NCI-H187 treated with DMSO at 0.1 percent for 48 hours (cell line): Measurements from ENCODE around the gene ZNF157.

Source experiments
- DNase-seq: peaks from one replicate; lab custom pipeline; 2025; lab: John Stamatoyannopoulos, UW

The ZNF157 gene

GRCh38 chrX:47446971-47447370 lies 76.6 kb downstream of the ZNF157 start:
- no peak for DNase-seq

- no peak for DNase-seq
These were observed 77.2 kb downstream of the ZNF157 start for GRCh38 chrX:47447607-47448006.

- DNase-seq = no peak
These were observed 77.9 kb downstream of the ZNF157 start for GRCh38 chrX:47448165-47448806.

GRCh38 chrX:47452112-47452511 lies 81.7 kb downstream of the ZNF157 start:
- DNase-seq = no peak

DNA sequence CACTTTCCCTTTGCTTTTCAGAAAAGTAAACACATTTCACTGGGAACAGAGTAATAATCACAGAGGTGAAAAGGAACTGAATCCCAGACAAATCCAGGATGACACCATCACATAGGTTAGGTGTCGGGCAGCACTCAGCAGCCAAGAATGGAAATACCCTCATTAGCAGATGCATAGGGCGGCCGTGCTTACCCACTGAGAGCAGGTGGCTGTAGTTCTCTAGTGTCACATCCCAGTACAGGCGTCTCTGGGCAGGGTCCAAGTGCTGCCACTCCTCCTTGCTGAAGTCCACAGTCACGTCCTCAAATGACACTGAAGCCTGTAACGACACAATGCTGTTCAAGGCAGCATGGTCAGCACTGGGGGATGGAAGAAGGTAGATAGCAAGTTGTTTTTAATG lies 85.7 kb downstream of the ZNF157 start:
- no peak for DNase-seq

- no peak for DNase-seq
These were observed 88.2 kb downstream of the ZNF157 start for GRCh38 chrX:47458528-47458927.

GRCh38 chrX:47460561-47460960 lies 90.2 kb downstream of the ZNF157 start:
- no peak for DNase-seq
